ENCODE measurements around the gene UST.
"Not testable (repeated sequence)": the region's sequence is repeated elsewhere in the genome, so short reads cannot be mapped to it uniquely, and the experiment has no call there.

The UST gene

DNA sequence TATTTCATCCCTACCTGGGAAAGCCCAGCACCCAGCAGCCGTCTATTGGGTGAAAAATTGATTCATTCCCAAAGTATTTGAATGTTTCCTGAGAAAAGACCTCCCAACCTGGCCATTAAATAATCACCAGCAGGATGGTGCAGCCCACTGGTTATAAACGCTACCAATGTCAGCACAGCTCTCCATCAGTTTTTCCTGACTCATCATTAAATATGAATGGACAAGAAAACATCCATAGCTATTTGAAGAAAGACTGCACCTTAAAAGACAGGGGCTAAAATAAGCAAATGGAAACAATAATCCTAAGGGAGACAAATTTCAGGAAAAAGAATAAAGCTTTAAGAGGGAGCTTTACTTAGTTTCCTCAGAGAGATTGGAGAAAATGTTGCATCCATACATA lies 261.9 kb downstream of the UST start:
- DNase-seq (ENCODE audit: low spot score) = no peak

- DNase-seq (ENCODE audit: low spot score) = peak; percentile 45
Measured at GRCh38 chr6:149012040-149012545, 265.3 kb downstream of the UST start.

GRCh38 chr6:149013586-149014344 lies 266.9 kb downstream of the UST start:
- DNase-seq (ENCODE audit: low spot score) = peak; percentile 48

GRCh38 chr6:149014631-149015534 lies 268.1 kb downstream of the UST start:
- no peak for DNase-seq (ENCODE audit: low spot score)

DNA sequence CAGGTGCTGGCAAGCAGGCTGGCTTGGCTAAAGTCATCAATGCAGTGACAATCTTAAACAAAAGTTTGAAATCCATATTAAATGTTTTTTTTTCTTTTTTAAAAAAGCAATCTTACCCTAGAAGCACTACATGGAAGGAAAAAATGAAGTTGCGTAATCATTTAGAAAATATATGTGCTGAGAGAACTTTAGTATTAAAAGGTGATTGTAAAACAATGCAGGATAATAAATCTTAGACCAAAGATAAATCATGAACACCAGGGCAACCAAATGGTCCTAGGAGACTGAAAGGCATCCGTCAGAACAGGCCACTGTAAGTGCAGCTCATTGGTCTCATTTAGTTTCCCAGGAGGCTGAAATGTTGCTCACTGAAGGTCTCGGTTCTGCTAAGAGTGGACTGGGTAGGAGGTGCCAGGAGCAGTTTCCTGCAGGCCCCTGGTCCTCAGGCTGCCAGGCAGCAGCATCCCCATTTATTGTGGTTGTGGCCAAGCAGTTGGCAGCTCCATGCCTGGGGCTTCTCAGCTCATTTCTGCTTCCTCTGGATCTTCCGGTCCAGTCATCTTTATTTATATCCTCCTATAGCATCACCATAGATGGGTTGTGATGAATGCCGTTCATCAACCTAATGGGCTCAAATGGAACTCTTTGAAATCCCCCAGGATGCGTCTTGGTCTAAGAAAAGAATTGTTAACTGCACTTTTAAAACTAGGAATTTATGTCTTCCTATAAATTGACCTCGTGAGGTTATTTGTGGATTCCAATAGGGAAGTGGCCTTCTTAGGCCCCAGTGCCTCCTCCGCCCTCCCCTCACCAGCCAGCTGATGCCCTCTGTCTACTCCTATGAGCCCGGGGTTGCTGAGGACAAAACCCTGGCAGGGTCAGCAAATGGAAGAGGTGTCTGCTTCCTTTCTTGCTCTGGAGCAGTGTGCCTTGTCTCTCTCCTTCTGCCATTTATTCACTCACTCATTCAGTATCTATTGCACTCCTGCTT lies 269.0 kb downstream of the UST start:
- DNase-seq (ENCODE audit: low spot score) = peak; percentile 56

DNA sequence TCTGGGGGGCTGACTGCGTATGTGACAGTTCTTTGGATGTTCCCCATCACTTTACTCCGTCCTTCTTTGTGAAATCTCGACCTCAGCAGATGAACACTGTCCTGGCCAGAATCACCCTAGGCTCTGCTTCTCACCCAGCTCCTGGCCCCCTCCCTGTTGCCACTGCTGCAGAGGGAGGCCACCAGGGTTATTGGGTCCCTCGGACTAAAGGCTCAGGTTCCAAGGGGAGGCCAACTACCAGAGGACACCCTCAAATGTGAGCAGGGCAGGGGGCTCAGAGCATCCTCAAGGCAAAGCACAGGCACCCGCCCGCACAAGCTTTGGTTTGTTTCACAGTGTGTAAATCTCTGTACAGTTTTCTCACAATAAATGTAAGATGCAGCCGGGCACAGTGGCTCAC lies 269.9 kb downstream of the UST start:
- no peak for DNase-seq (ENCODE audit: low spot score)

DNA sequence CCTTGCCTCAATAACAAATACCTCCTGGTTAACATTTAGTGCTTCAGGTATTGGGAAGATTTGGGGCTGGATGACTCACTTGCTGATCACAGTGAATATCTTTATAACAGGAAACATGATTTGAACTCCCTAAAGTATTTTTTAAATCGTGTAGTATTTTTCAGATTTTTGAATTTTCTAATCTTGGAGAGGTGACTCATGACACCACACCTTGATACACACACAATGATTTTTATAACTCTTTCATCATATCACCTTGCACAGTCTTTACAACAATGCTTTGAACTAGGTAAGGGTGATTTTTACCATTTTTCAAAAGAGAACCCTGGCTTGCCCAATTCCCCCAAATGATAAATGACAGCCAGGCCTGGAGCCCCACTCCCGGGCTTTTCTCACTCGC lies 273.5 kb downstream of the UST start:
- no peak for DNase-seq (ENCODE audit: low spot score)

- DNase-seq (ENCODE audit: low spot score) = no peak
Measured at GRCh38 chr6:149024361-149024760, 277.5 kb downstream of the UST start.

GRCh38 chr6:149025061-149025460 lies 278.2 kb downstream of the UST start:
- DNase-seq (ENCODE audit: low spot score) = no peak

- no peak for DNase-seq (ENCODE audit: low spot score)
Measured at GRCh38 chr6:149026530-149026942, 279.7 kb downstream of the UST start.

- DNase-seq (ENCODE audit: low spot score) = no peak
Measured at GRCh38 chr6:149027484-149027883, 280.7 kb downstream of the UST start.

DNA sequence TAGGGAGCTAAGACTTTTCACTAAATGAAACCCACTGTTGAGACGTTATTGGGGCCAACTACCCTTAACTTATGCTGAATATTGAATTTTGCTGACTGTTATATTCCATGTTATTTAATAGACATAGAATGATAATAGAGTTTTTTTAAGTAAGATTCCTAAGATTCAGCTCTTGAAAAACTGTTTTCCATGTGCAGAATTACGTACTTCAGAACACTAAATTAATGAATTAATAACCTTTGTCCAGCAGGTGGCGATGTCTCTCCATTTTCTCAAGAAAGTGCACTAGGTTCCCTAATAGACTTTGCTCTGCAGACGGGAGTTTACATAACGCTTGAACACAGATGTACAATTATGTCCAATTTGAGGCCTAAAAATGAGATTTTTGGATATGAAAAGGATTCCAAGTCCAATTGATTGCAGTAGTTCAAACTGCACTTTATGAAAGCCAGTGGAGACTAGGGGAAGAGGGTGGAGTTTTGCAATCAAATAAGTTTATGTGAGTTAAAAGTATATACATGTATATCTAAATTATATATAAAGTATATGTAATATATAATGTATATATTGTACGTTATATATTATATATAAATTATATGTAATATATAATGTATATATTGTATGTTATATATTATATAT lies 282.1 kb downstream of the UST start:
- DNase-seq (ENCODE audit: low spot score) = peak; percentile 94

- no peak for DNase-seq (ENCODE audit: low spot score)
Measured at GRCh38 chr6:149031201-149031858, 284.5 kb downstream of the UST start.

DNA sequence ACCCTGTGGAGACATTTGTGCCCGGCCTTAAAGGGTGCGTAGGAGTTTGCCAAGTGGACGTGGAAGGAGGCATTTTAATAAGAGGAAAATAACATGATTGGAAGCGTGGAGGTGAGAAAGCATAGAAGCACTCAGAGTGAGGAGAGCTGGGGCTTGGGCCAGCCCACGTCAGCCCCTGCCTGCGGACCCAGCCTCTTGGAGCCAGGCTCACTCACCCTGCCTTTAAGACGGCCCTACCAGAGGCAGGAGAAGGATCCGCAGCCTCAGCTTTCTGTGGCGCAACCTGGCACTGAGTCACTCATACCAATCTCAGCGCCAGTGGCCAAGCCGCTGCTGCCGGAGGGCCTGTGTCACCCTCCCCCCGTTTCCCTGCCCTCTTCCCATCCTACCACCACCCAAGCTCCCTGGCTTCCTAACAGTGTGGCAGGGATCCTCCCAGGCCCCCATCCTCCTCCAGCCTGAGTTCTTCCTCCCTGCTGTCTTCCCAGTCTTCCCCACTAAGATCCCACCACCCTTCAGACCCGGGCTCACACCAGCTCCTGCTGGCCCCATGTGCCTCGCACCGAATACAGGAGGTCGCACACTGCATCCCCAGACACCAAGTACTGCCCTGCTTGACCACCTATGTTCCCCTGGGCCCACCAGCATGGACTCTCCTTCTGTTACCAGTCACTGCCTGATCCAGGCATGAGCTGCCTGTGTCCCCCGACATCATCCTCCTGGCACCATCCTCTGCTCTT lies 285.2 kb downstream of the UST start:
- DNase-seq (ENCODE audit: low spot score) = peak; percentile 40

- DNase-seq (ENCODE audit: low spot score) = peak; percentile 33
Measured at GRCh38 chr6:149032599-149033405, 286.0 kb downstream of the UST start.

DNA sequence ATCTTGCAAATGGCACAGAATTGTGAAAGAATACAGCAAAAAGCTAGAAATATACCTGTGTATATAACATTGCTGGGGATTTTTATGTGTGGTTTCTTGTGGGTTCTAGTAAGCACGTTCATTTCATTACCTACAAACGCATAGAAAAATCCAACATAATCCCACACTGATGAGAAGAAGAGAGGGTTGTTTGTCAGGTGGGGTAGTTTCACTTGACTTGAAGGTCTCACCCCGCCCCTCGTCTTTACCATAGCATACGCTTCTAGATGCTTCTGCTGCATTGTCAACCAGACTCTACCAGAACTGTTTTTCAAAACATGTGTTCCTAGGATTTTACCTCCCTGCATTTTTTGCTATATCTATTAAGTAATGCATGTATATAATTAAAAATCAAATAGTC lies 286.6 kb downstream of the UST start:
- no peak for DNase-seq (ENCODE audit: low spot score)

DNA sequence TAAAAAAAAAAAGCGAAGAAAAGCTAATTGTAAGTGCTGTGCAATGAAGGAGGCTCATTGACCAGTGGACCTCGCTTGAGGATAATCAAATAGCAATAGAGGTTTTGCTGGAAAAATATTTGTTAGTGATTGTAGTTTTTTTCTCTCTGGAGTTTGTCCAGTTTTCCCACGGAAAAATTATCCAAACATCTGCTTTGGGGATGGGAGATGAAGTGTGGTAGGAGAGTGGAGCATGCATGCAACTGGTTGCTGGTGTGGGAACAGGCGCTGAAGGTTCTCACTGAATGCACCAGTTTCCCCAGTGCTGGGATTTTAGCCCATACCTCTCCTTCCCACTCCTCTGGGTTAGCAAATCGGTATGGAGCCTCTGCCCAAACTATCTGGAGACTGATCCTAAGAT lies 288.9 kb downstream of the UST start:
- DNase-seq (ENCODE audit: low spot score) = no peak

- DNase-seq (ENCODE audit: low spot score) = peak; percentile 19
Measured at GRCh38 chr6:149037051-149037671, 290.3 kb downstream of the UST start.

DNA sequence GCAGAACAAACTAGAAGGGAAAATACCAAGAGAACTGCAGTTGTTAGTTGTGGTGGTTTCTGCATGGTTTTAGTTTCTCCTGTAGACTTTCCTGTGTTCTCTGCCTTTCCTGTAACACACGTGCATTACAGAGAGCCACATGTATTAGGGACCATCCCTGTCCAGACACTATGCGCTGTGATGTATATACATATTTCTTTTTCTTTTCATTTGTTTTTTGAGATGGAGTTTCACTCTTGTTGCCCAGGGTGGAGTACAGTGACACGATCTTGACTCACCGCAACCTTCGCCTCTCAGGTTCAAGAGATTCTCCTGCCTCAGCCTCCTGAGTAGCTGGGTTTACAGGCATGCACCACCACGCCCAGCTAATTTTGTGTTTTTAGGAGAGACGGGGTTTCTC lies 292.2 kb downstream of the UST start:
- DNase-seq (ENCODE audit: low spot score) = not testable (repeated sequence)
